H1 (cell line): ENCODE results near the gene KIAA1671. TPM values are rescaled to one million over a fixed set of nuclear protein-coding genes. Genes with fewer than 3 reads are reported as not detected.

Source experiments
- CTCF ChIA-PET: fragments of 300-600 bp; sonication (Branson Sonifier 250); formaldehyde crosslinking; loops from one replicate; lab custom pipeline; 2021; ENCODE audit not compliant: partially characterized antibody; lab: Charles Lee
- POLR2A ChIA-PET: fragments of 300-600 bp; sonication (Branson Sonifier 250); formaldehyde crosslinking; loops from one replicate; lab custom pipeline; 2021; ENCODE audit warnings: inconsistent platforms; ENCODE audit not compliant: partially characterized antibody; lab: Charles Lee
- DNase-seq, 2 experiments: peaks; one replicate each; pipeline versions ENCODE4 v3.0.0 to v3.0.0-alpha.2; 2010 to 2022; ENCODE audit warnings: low spot score in 2 of 2, low read depth in 1 of 2, mixed read lengths in 1 of 2
- FAIRE-seq: peaks from 2 replicates; lab custom pipeline; 2011; peaks lifted over from hg19 to GRCh38; lab: Jason Lieb, UNC
- H2AFZ ChIP-seq: 2 replicates; pipeline ENCODE4 v1.8.1; 2012; ENCODE audit warnings: low read length, inconsistent platforms
- H2AK5ac ChIP-seq: 2 replicates; pipeline ENCODE4 v1.6.1; 2013; ENCODE audit warnings: low read depth, low read length
- H2BK120ac ChIP-seq: replicated peaks from 2 replicates; pipeline ENCODE3; 2013; ENCODE audit warnings: low read depth, low read length, inconsistent platforms
- H2BK12ac ChIP-seq: 2 replicates; pipeline ENCODE4 v1.6.1; 2013; ENCODE audit warnings: low read depth, low read length
- H2BK15ac ChIP-seq: 2 replicates; pipeline ENCODE4 v1.6.1; 2013; ENCODE audit warnings: low read length
- H2BK20ac ChIP-seq: 2 replicates; pipeline ENCODE4 v1.6.1; 2013; ENCODE audit warnings: low read length
- H2BK5ac ChIP-seq: 2 replicates; pipeline ENCODE4 v1.6.1; 2013; ENCODE audit warnings: low read depth, low read length
- H3K14ac ChIP-seq: 2 replicates; pipeline ENCODE4 v1.6.1; 2013; ENCODE audit warnings: inconsistent platforms; ENCODE audit not compliant: insufficient read length
- H3K18ac ChIP-seq: 2 replicates; pipeline ENCODE4 v1.6.1; 2013; ENCODE audit warnings: low read length; ENCODE audit errors: extremely low read depth
- H3K23ac ChIP-seq: 2 replicates; pipeline ENCODE4 v1.6.1; 2013; ENCODE audit warnings: inconsistent platforms; ENCODE audit not compliant: insufficient read length
- H3K23me2 ChIP-seq: 2 replicates; pipeline ENCODE4 v1.6.1; 2013; ENCODE audit warnings: low read depth, low read length
- H3K27ac ChIP-seq: 2 replicates; pipeline ENCODE4 v1.6.1; 2011; ENCODE audit warnings: low read depth, low read length, inconsistent platforms
- H3K27me3 ChIP-seq, 4 experiments: replicated peaks in 1 of 4; 1 replicate in 1 of 4; 2 replicates in 3 of 4; pipeline versions ENCODE4 v1.6.1 to v1.8.1; 2011 to 2013; ENCODE audit warnings: low read length in 3 of 4, mild to moderate bottlenecking in 3 of 4, inconsistent platforms in 2 of 4, mixed read lengths in 2 of 4, moderate library complexity in 1 of 4; ENCODE audit not compliant: control insufficient read depth in 3 of 4, insufficient read depth in 3 of 4; ENCODE audit errors: extremely low read depth in 1 of 4
- H3K36me3 ChIP-seq, 4 experiments: 2 replicates each; pipeline versions ENCODE4 v1.6.1 to v1.8.1; 2011 to 2013; ENCODE audit warnings: mild to moderate bottlenecking in 4 of 4, low read length in 3 of 4, moderate library complexity in 2 of 4, control low read depth in 1 of 4, inconsistent platforms in 1 of 4; ENCODE audit not compliant: insufficient read depth in 4 of 4, control insufficient read depth in 2 of 4
- H3K4ac ChIP-seq: replicated peaks from 2 replicates; pipeline ENCODE3; 2013; ENCODE audit warnings: low read length, low read depth, mixed read lengths, inconsistent platforms; ENCODE audit not compliant: insufficient read length
- H3K4me1 ChIP-seq, 4 experiments: replicated peaks in 1 of 4; 1 replicate in 1 of 4; 2 replicates in 3 of 4; pipeline versions ENCODE4 v1.6.1 to v1.8.1; 2011 to 2013; ENCODE audit warnings: low read length in 3 of 4, inconsistent platforms in 2 of 4, mixed read lengths in 1 of 4; ENCODE audit not compliant: insufficient read depth in 4 of 4, control insufficient read depth in 3 of 4
- H3K4me2 ChIP-seq, 2 experiments: 2 replicates each; pipeline versions ENCODE4 v1.6.1 to v1.8.1; 2011 to 2013; ENCODE audit warnings: low read depth in 2 of 2, low read length in 2 of 2, control low read depth in 1 of 2, inconsistent platforms in 1 of 2, mild to moderate bottlenecking in 1 of 2; ENCODE audit not compliant: insufficient read depth in 1 of 2
- H3K4me3 ChIP-seq, 4 experiments: fragments of 200-600, 300-600 bp in 1 of 4; sonication (generic), shearing (Covaris generic), sonication (Bioruptor Twin) in 1 of 4; 2 replicates each; pipeline versions ENCODE4 v1.5.1 to v1.8.1; 2011 to 2016; ENCODE audit warnings: low read length in 4 of 4, low read depth in 3 of 4, control low read depth in 2 of 4, inconsistent platforms in 2 of 4, mild to moderate bottlenecking in 2 of 4, mixed read lengths in 1 of 4, moderate library complexity in 1 of 4; ENCODE audit not compliant: insufficient read depth in 2 of 4; ENCODE audit errors: extremely low read depth in 1 of 4
- H3K56ac ChIP-seq: replicated peaks from 2 replicates; pipeline ENCODE3; 2013; ENCODE audit warnings: low read depth, mild to moderate bottlenecking, mixed read lengths, low read length, inconsistent platforms; ENCODE audit not compliant: insufficient read length
- H3K79me1 ChIP-seq: 2 replicates; pipeline ENCODE4 v1.6.1; 2013; ENCODE audit warnings: low read depth, low read length, control low read depth
- H3K79me2 ChIP-seq, 2 experiments: 2 replicates each; pipeline versions ENCODE4 v1.6.1 to v1.8.1; 2012 to 2013; ENCODE audit warnings: low read length in 2 of 2, mild to moderate bottlenecking in 2 of 2, inconsistent platforms in 1 of 2; ENCODE audit not compliant: insufficient read depth in 2 of 2, control insufficient read depth in 1 of 2
- H3K9ac ChIP-seq, 4 experiments: replicated peaks in 1 of 4; 1 replicate in 1 of 4; 2 replicates in 3 of 4; pipeline versions ENCODE4 v1.6.1 to v1.8.1; 2011 to 2013; ENCODE audit warnings: low read depth in 3 of 4, low read length in 3 of 4, control low read depth in 2 of 4, mild to moderate bottlenecking in 2 of 4, moderate library complexity in 2 of 4, inconsistent platforms in 1 of 4; ENCODE audit errors: extremely low read depth in 1 of 4
- H3K9me3 ChIP-seq, 2 experiments: 2 replicates each; pipeline versions ENCODE4 v1.6.1 to v1.8.1; 2012 to 2013; ENCODE audit warnings: mild to moderate bottlenecking in 2 of 2, moderate library complexity in 2 of 2, control low read depth in 1 of 2, inconsistent platforms in 1 of 2, low read depth in 1 of 2, low read length in 1 of 2, mixed read lengths in 1 of 2; ENCODE audit not compliant: insufficient read depth in 2 of 2
- H4K20me1 ChIP-seq, 2 experiments: replicated peaks in 1 of 2; 2 replicates each; pipeline versions ENCODE3 to v1.8.1; 2011 to 2013; ENCODE audit warnings: inconsistent platforms in 2 of 2, low read length in 2 of 2, mild to moderate bottlenecking in 1 of 2; ENCODE audit not compliant: insufficient read depth in 2 of 2, control insufficient read depth in 1 of 2
- H4K5ac ChIP-seq: 2 replicates; pipeline ENCODE4 v1.6.1; 2013; ENCODE audit warnings: low read length, low read depth, mixed read lengths, inconsistent platforms; ENCODE audit not compliant: insufficient read length
- H4K8ac ChIP-seq: 2 replicates; pipeline ENCODE4 v1.8.0; 2013; ENCODE audit warnings: mild to moderate bottlenecking, moderate library complexity, low read length, inconsistent platforms; ENCODE audit not compliant: insufficient read depth; ENCODE audit errors: extremely low read depth
- H4K91ac ChIP-seq: replicated peaks from 2 replicates; pipeline ENCODE3; 2013; ENCODE audit warnings: low read length, mixed read lengths, inconsistent platforms; ENCODE audit not compliant: insufficient read length
- CHD1 ChIP-seq: IDR thresholded peaks from 2 replicates; pipeline ENCODE4 v1.6.1; 2012; ENCODE audit warnings: low read depth, low read length, improper control_type of control experiment
- FOSL1 ChIP-seq: IDR thresholded peaks from 2 replicates; pipeline ENCODE4 v1.6.1; 2011; ENCODE audit warnings: mild to moderate bottlenecking, low read depth, low read length, moderate library complexity; ENCODE audit not compliant: insufficient read depth
- HDAC2 ChIP-seq, 2 experiments: fragments of 300-600 bp in 1 of 2; sonication (generic) in 1 of 2; IDR thresholded peaks; 2 replicates each; pipeline ENCODE4 v1.6.1; 2011 to 2012; ENCODE audit warnings: low read depth in 2 of 2, low read length in 2 of 2, mild to moderate bottlenecking in 2 of 2, moderate library complexity in 2 of 2, borderline replicate concordance in 1 of 2, inconsistent platforms in 1 of 2
- HDAC6 ChIP-seq: IDR thresholded peaks from one replicate; pipeline ENCODE4 v1.7.1; 2012; ENCODE audit warnings: low read depth, mild to moderate bottlenecking, inconsistent platforms, low read length, moderate library complexity
- MAFK ChIP-seq: IDR thresholded peaks from 2 replicates; pipeline ENCODE4 v1.6.1; 2012; ENCODE audit warnings: low read depth, mild to moderate bottlenecking, improper control_type of control experiment, low read length
- POLR2A ChIP-seq, 2 experiments: IDR thresholded peaks; 1 replicate in 1 of 2; 2 replicates in 1 of 2; pipeline ENCODE4 v1.6.1; 2011; ENCODE audit warnings: low read depth in 2 of 2, low read length in 2 of 2, mild to moderate bottlenecking in 2 of 2; ENCODE audit errors: control extremely low read depth in 1 of 2
- POU5F1 ChIP-seq: IDR thresholded peaks from 2 replicates; pipeline ENCODE4 v1.6.1; 2011; ENCODE audit warnings: low read depth, mild to moderate bottlenecking, low read length, moderate library complexity
- SRF ChIP-seq: IDR thresholded peaks from 2 replicates; pipeline ENCODE4 v1.6.1; 2011; ENCODE audit warnings: mild to moderate bottlenecking, low read depth, low read length, moderate library complexity
- TAF1 ChIP-seq: IDR thresholded peaks from 2 replicates; pipeline ENCODE4 v1.6.1; 2011; ENCODE audit warnings: mild to moderate bottlenecking, low read depth, low read length
- WGBS, 2 experiments: shearing (Covaris generic) in 1 of 2; methylation state at CpG; one replicate each; pipeline versions ENCODE4 v1.1.6 to v1.1.7; 2013 to 2015; ENCODE audit warnings: low lambda C conversion rate in 2 of 2, mixed read lengths in 2 of 2, inconsistent platforms in 1 of 2, low coverage in 1 of 2, missing lambda C conversion rate in 1 of 2; ENCODE audit not compliant: insufficient replicate concordance in 2 of 2, insufficient coverage in 1 of 2, insufficient read length in 1 of 2; ENCODE audit errors: extremely low coverage in 1 of 2, missing lambda C conversion rate in 1 of 2; 5-methylcytosine and 5-hydroxymethylcytosine counted together
- polyA plus RNA-seq, 7 experiments: library from polyadenylated mRNA; depleted of rRNA in 3 of 7; stranded (reverse) in 5 of 7; unstranded in 2 of 7; fragments of >200 nt in 5 of 7; fragments of 200-250 nt in 2 of 7; gene quantifications; 1 replicate in 5 of 7; 2 replicates in 1 of 7; 4 replicates in 1 of 7; pipeline versions ENCODE4 v1.2.1 to v1.2.3, GENCODE V29; 2011 to 2013; ENCODE audit warnings: missing spikeins in 2 of 7, mixed read lengths in 2 of 7
- total RNA-seq: library from RNA; stranded (reverse); fragmentation: NEBNext Ultra II Directional; extraction: Animal tissue kit (Norgen Biotek cat#: 25700); gene quantifications from 2 replicates; pipeline ENCODE4 v1.2.1, GENCODE V29; 2021

The KIAA1671 gene
- total and polyA plus RNA-seq, 2 of the 8 experiments (the other 6 are each of a cell fraction or from before 2014, with no cell fraction given), result 6.4 to 23.9 TPM

DNA sequence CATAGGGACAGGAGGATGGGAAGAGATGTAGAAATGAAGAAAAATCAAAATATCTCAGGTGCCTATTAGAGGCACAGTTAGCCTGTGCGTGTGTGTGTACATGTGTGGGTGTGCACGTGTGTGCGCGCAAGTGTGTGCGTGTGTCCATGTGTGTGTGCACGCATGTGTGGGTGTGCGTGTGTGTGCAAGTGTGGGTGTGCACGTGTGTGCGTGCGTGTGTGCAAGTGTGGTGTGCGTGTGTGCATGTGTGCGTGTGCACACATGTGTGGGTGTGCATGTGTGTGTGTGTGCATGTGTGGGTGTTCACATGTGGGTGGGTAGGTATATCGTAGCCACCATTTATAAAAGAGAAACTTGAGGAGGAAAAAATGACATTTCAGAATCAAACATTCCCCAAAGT is 276.3 kb downstream of the KIAA1671 start:
- no peaks in the 10 kb centered on the region for H3K4me1 ChIP-seq
- no peak overlapping the region for H3K4ac ChIP-seq
- H2AK5ac ChIP-seq, result no peak overlapping the region
- H4K8ac ChIP-seq, result no peak overlapping the region
- no peak overlapping the region for H3K56ac ChIP-seq
- H3K79me1 ChIP-seq, result no peaks in the 10 kb centered on the region
- FAIRE-seq (no peak), DNase-seq (no peak)
- no peak overlapping the region for H2BK20ac ChIP-seq
- H2AFZ ChIP-seq, result no peak overlapping the region
- H3K23me2 ChIP-seq, result no peaks in the 10 kb centered on the region
- no peak overlapping the region for H2BK5ac ChIP-seq
- no peak overlapping the region for H3K14ac ChIP-seq
- H3K9me3 ChIP-seq, result no peaks in the 10 kb centered on the region
- H3K27ac ChIP-seq, result no peak overlapping the region
- H4K5ac ChIP-seq, result no peak overlapping the region
- H4K91ac ChIP-seq, result no peak overlapping the region
- no peaks in the 10 kb centered on the region for H3K27me3 ChIP-seq
- no peaks in the 10 kb centered on the region for H3K36me3 ChIP-seq
- no peaks in the 10 kb centered on the region for H3K79me2 ChIP-seq
- no peak overlapping the region for H3K23ac ChIP-seq
- H3K18ac ChIP-seq, result no peak overlapping the region
- H3K9ac ChIP-seq, result no peak overlapping the region
- no peak overlapping the region for H3K4me2 ChIP-seq
- ChIA-PET CTCF (interaction anchor here (1.6 kb wide), 1 partner anchor 26 kb away, joined by 4 read pairs; no protein-coding TSS in a partner anchor), POLR2A (no interaction called here)
- H3K4me3 ChIP-seq, result no peak overlapping the region
- TF ChIP-seq CHD1, result no peak
- no peak for TF ChIP-seq FOSL1
- no peak for TF ChIP-seq HDAC2 (IDR thresholded peaks at IDR 0.05; ENCODE audit: borderline replicate concordance in 1 of 2, low read depth in 2 of 2, low read length in 2 of 2)
- TF ChIP-seq HDAC6, result no peak
- no peak for TF ChIP-seq MAFK
- no peak for TF ChIP-seq TAF1
- TF ChIP-seq SRF, result no peak
- TF ChIP-seq POU5F1, result no peak
- TF ChIP-seq POLR2A (IDR thresholded peaks at IDR 0.05; ENCODE audit: control extremely low read depth in 1 of 2, low read depth in 2 of 2, low read length in 2 of 2), result no peak
- H2BK12ac ChIP-seq, result no peak overlapping the region
- peaks cover 0 to 2% of the 10 kb centered on the region in 2 experiments for H4K20me1 ChIP-seq
- no peak overlapping the region for H2BK15ac ChIP-seq
- WGBS, 2 experiments, result 73% methylated on average over 13 of the region's 13 CpGs; no CpG with 5 or more reads in 1 of the 2 experiments
- H2BK120ac ChIP-seq, result no peak overlapping the region
